ENCODE data around the gene KDM4C.

The KDM4C gene

DNA sequence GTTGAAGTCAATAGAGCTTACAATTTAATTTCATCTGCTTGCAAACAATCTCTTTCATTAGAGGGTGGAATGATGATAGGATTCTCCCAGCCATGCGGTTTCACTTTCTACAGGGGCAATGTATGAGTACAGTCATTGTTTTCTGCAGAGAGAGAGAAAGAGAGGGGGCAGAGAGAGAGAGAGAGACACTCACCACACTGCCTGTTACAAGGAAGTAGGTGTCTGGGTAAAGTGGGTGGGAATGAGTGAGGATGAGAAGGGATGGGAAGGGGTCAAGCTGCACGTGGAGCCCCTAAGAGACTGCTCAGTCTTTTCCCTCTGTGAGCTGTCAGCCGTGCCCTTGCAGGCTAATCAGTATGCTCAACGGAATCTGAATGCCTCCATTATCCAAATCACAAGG, 454.3 kb downstream of the KDM4C start:
- Mint-ChIP-seq H3K27me3 (peaks cover 40% of the 10 kb centered on the region), H3K36me3 (peaks cover 1% of the 10 kb centered on the region), H3K9me3 (peaks cover 4% of the 10 kb centered on the region), H3K27ac (no peak overlapping the region), H3K4me3 (no peak overlapping the region), H3K4me1 (peaks cover 18% of the 10 kb centered on the region)
- CTCF ChIA-PET, result no interaction called here
- DNase-seq, result no peak

DNA sequence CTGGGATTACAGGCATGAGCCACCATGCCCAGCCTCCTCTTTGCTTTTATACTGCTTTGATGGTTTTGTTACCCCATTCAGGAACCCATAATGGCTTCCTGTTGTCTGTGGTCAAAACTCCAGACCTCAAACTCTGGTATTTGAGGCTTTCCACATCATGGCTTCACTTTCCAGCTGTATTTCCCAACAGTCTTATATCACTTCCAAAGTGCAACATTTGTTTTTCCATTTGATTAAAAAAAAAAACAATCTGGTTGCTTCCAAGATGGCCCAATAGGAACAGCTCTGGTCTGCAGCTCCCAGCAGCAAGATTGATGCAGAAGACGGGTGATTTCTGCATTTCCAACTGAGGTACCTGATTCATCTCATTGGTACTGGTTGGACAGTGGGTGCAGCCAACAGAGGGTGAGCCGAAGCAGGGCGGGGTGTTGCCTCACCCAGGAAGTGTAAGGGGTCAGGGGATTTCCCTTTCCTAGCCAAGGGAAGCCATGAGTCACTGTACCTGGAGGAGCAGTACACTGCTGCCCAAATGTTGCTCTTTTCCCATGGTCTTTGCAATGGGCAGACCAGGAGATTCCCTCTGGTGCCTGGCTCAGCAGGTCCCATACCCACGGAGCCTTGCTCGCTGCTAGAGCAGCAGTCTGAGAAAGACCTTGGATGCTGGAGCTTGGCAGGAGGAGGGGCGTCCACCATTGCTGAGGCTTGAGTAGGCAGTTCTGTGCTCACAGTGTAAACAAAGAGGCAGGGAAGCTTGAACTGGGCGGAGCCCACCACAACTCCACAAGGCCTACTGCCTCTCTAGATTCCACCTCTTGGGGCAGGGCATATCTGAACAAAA, 458.4 kb downstream of the KDM4C start:
- Mint-ChIP-seq H3K27ac (peak overlapping the region; percentile 20), H3K9me3 (peaks cover 20% of the 10 kb centered on the region), H3K27me3 (peaks cover 40% of the 10 kb centered on the region), H3K36me3 (peaks cover 2% of the 10 kb centered on the region), H3K4me3 (no peak overlapping the region), H3K4me1 (peaks cover 22% of the 10 kb centered on the region)
- DNase-seq, result peak; percentile 58
- CTCF ChIA-PET, result no interaction called here

DNA sequence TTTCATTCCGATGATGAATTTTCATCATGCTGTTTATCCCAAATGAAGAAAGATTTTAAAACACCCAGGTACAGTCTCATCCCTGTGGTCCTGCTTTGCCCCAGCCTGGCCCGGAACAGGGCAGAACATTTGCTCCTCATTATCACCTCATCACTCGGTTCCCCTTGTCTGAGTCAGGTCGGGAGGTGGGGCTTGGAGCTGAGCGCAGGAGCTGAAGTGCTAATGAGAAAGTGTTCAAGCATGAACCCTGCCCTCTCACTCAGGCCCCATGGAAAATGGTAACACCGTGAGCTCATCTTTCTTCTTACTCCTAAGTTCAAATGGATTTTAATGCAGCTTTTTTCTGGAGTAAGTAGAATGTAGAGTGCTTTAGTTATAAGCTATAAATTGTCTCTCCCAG, 466.2 kb downstream of the KDM4C start:
- H3K9me3 Mint-ChIP-seq, result peaks cover 7% of the 10 kb centered on the region
- peaks cover 28% of the 10 kb centered on the region for H3K27me3 Mint-ChIP-seq
- H3K4me3 Mint-ChIP-seq, result no peak overlapping the region
- H3K36me3 Mint-ChIP-seq, result no peaks in the 10 kb centered on the region
- CTCF ChIA-PET, result no interaction called here
- DNase-seq, result no peak
- H3K27ac Mint-ChIP-seq, result no peak overlapping the region
- peaks cover 15% of the 10 kb centered on the region for H3K4me1 Mint-ChIP-seq
